ENCODE measurements around the gene GRPEL1. TPM values are rescaled to one million over a fixed set of nuclear protein-coding genes. Genes with fewer than 3 reads are reported as not detected.
"Not testable (repeated sequence)": the region's sequence is repeated elsewhere in the genome, so short reads cannot be mapped to it uniquely, and the experiment has no call there.

GRPEL1 gene
- total and polyA plus RNA-seq, 10 of the 15 experiments (the other 5 are each of a cell fraction or from before 2014, with no cell fraction given): 30.8 to 119 (median 67.6) TPM

DNA sequence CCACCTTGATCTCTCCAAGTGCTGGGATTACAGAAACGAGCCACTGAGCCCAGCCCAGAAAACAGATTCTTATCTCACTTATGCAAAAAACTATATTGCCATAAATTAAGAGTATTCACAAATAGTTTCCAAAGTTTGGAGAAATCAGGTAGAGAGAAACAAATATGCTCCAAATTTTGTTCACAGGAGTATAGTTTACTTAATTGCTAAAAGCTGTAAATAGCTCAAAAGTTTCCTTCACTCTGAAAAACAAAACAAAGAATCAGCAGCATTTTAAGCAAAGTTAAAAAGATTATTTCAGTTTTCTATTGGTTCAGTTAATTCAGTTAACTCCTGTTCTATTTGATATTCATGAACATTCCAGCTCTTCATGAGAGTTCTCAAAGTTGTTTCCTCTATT is 18.5 kb upstream of the GRPEL1 start:
- BruUV-seq (replicated peaks): no TSS peak
- no peaks in the 10 kb centered on the region for H3K9me3 ChIP-seq (replicated peaks; ENCODE audit: control insufficient read depth, insufficient read depth, low read length)
- TF ChIP-seq MEF2A (IDR thresholded peaks at IDR 0.05; ENCODE audit: insufficient read depth, low read depth, low read length) (no peak), NFIC (IDR thresholded peaks at IDR 0.05; ENCODE audit: low read depth, low read length) (no peak), POLR2AphosphoS2 (IDR thresholded peaks at IDR 0.05; ENCODE audit: low read depth, low read length) (no peak), STAT3 (IDR thresholded peaks at IDR 0.05; ENCODE audit: low read depth, low read length) (no peak)
- H3K4me3 ChIP-seq: no peak overlapping the region
- ChIA-PET SMC1A (ENCODE audit: uncharacterized antibody, unreplicated experiment) (interaction anchor here (1.3 kb wide), 1 partner anchor 17 kb away, joined by 3 read pairs; no protein-coding TSS in a partner anchor), POLR2A (no interaction called here), CTCF (interaction anchor here (0.9 kb wide), 2 partner anchors 248 to 318 kb away, joined by 3 to 4 read pairs; no protein-coding TSS in a partner anchor), RAD21 (ENCODE audit: unreplicated experiment) (no interaction called here)
- no peak for FAIRE-seq
- WGBS (ENCODE audit: insufficient coverage, insufficient replicate concordance, low lambda C conversion rate, missing lambda C conversion rate): 0% methylated on average over 1 of the region's 1 CpG
- no peak for DNase-seq (ENCODE audit: low read depth, low spot score)
- in situ Hi-C loops (cut with MboI): no loop called here
- intact Hi-C loops (cut with micrococcal nuclease; ENCODE audit: unreplicated experiment): no loop called here
- no peak overlapping the region for H3K9ac ChIP-seq (ENCODE audit: control insufficient read depth, insufficient read depth, low read length)
- H2AFZ ChIP-seq (ENCODE audit: control insufficient read depth, low read depth, low read length): no peak overlapping the region
- H3K36me3 ChIP-seq (ENCODE audit: control insufficient read depth in 2 of 2, insufficient read depth in 2 of 2, low read length in 1 of 2): no peaks in the 10 kb centered on the region
- no peaks in the 10 kb centered on the region for H3K4me1 ChIP-seq (ENCODE audit: control insufficient read depth, insufficient read depth, low read length)
- ATAC-seq: no peak
- H3K27me3 ChIP-seq (replicated peaks in 1 of 2; ENCODE audit: control insufficient read depth in 2 of 2, insufficient read depth in 2 of 2, low read length in 1 of 2): peaks cover 0 to 4% of the 10 kb centered on the region in 2 experiments; a peak in 2 of 4 replicates
- H3K4me2 ChIP-seq (ENCODE audit: control insufficient read depth, insufficient read depth): no peak overlapping the region
- H4K20me1 ChIP-seq (ENCODE audit: control insufficient read depth, insufficient read depth): no peaks in the 10 kb centered on the region; the same call in 1 of the 2 replicates
- no peak overlapping the region for H3K27ac ChIP-seq (ENCODE audit: control insufficient read depth, insufficient read depth)
- H3K79me2 ChIP-seq (ENCODE audit: control insufficient read depth, insufficient read depth, low read length): no peaks in the 10 kb centered on the region

DNA sequence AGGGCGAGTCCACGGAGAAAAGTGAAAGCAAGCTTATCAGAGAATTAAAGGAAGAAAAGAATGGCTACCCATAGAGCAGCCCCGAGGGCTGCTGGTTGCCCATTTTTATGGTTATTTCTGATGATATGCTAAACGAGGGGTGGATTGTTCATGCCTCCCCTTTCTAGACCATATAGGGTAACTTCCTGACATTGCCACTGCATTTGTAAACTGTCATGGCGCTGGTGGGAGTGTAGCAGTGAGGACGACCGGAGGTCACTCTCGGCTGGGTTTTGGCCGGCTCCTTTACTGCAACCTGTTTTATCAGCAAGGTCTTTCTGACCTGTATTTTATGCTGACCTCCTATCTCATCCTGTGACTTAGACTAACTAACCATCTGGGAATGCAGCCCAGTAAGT is 16.7 kb upstream of the GRPEL1 start:
- H3K9ac ChIP-seq (ENCODE audit: control insufficient read depth, insufficient read depth, low read length); intact Hi-C loops (cut with micrococcal nuclease; ENCODE audit: unreplicated experiment); DNase-seq (ENCODE audit: low read depth, low spot score); H3K4me3 ChIP-seq; BruUV-seq (replicated peaks); FAIRE-seq; H3K4me2 ChIP-seq (ENCODE audit: control insufficient read depth, insufficient read depth); POLR2A ChIA-PET; H3K27ac ChIP-seq (ENCODE audit: control insufficient read depth, insufficient read depth); H3K9me3 ChIP-seq (replicated peaks; ENCODE audit: control insufficient read depth, insufficient read depth, low read length); in situ Hi-C loops (cut with MboI); H3K27me3 ChIP-seq (replicated peaks in 1 of 2; ENCODE audit: control insufficient read depth in 2 of 2, insufficient read depth in 2 of 2, low read length in 1 of 2); H3K36me3 ChIP-seq (ENCODE audit: control insufficient read depth in 2 of 2, insufficient read depth in 2 of 2, low read length in 1 of 2); H4K20me1 ChIP-seq (ENCODE audit: control insufficient read depth, insufficient read depth); ATAC-seq; H3K79me2 ChIP-seq (ENCODE audit: control insufficient read depth, insufficient read depth, low read length); H3K4me1 ChIP-seq (ENCODE audit: control insufficient read depth, insufficient read depth, low read length); H2AFZ ChIP-seq (ENCODE audit: control insufficient read depth, low read depth, low read length): not testable (repeated sequence)
- 42% methylated on average over 9 of the region's 9 CpGs for WGBS (ENCODE audit: insufficient coverage, insufficient replicate concordance, low lambda C conversion rate, missing lambda C conversion rate)
- CTCF ChIA-PET: interaction anchor here (0.6 to 3.4 kb wide), 7 partner anchors 13 to 369 kb away, joined by 3 to 15 read pairs (median 5); no protein-coding TSS in a partner anchor
- SMC1A ChIA-PET (ENCODE audit: uncharacterized antibody, unreplicated experiment): interaction anchor here (0.6 to 1.8 kb wide), 6 partner anchors 14 to 211 kb away, joined by 3 to 5 read pairs (median 3); no protein-coding TSS in a partner anchor
- RAD21 ChIA-PET (ENCODE audit: unreplicated experiment): interaction anchor here (1.4 kb wide), 3 partner anchors 13 to 212 kb away, joined by 3 to 5 read pairs (median 3); no protein-coding TSS in a partner anchor
